BJ (cell line): ENCODE measurements around the gene SNTN. TPM values are rescaled to one million over a fixed set of nuclear protein-coding genes. Genes with fewer than 3 reads are reported as not detected.

ENCODE experiments used
- CTCF ChIA-PET: fragments of 350-600 bp; formaldehyde crosslinking; extraction: SDS; loops from one replicate; lab custom pipeline; 2021; ENCODE audit warnings: antibody characterized with exemption, inconsistent platforms; lab: Yijun Ruan, JAX
- POLR2A ChIA-PET: fragments of 300-600 bp; sonication (Branson Sonifier 250); formaldehyde crosslinking; extraction: SDS; loops from one replicate; lab custom pipeline; 2021; ENCODE audit warnings: antibody characterized with exemption; lab: Charles Lee
- DNase-seq: peaks from one replicate; pipeline ENCODE4 v3.0.0-alpha.2; 2011; ENCODE audit warnings: low read depth
- H3K27me3 ChIP-seq: 2 replicates; pipeline ENCODE4 v1.6.0; 2011; ENCODE audit warnings: low read length; ENCODE audit not compliant: control insufficient read depth, insufficient read depth
- H3K36me3 ChIP-seq: 2 replicates; pipeline ENCODE4 v1.5.1; 2011; ENCODE audit warnings: low read length; ENCODE audit not compliant: control insufficient read depth, insufficient read depth
- H3K4me3 ChIP-seq: 2 replicates; pipeline ENCODE4 v1.5.1; 2011; ENCODE audit warnings: low read depth, mild to moderate bottlenecking, control low read depth, low read length
- polyA plus RNA-seq: library from polyadenylated mRNA; depleted of rRNA; stranded (reverse); fragments of >200 nt; gene quantifications from 2 replicates; pipeline ENCODE4 v1.2.3, GENCODE V29; 2011; rRNA removed
- TF ChIP-seq, protein P1 (sequence below): IDR thresholded peaks from 2 replicates; pipeline ENCODE4 v1.5.1; 2011; ENCODE audit warnings: low read depth, mild to moderate bottlenecking, control low read depth, inconsistent platforms, low read length, moderate library complexity; ENCODE audit not compliant: insufficient read depth

The SNTN gene
- polyA plus RNA-seq, 1 experiment, result not detected

DNA sequence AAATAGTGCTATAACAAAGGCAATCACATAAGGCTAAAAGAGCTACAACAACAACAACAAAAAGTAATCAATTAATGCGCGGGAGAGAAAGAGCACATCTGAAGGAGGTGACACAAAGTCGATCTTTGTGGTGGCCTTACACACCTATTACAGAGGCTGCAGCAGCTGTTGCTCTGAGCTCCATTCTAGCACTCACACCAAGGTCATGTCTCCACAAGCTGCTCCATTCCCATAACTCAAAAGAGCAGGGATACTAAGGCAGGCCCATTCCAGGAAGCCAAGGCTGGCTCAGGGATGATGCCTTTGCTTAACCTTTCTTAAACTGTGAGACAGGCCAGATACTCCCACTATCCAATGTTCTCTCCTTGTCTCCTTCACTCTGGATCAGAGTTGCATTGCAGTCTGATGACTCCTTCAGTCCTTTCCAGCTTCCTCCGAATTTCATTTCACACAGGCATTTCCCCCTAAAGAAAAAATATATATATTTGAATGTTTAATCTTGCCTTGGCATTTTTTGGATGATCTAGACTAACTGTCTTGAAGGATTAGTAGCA, 52.7 kb downstream of the SNTN start:
- Histone ChIP-seq H3K4me3 (no peak overlapping the region), H3K27me3 (no peaks in the 10 kb centered on the region; the same call in 1 of the 2 replicates), H3K36me3 (no peaks in the 10 kb centered on the region)
- CTCF ChIA-PET, result interaction anchor here (0.6 to 1.4 kb wide), 3 partner anchors 15 to 81 kb away, joined by 3 to 5 read pairs (median 3); no protein-coding TSS in a partner anchor
- TF ChIP-seq, protein P1, sequence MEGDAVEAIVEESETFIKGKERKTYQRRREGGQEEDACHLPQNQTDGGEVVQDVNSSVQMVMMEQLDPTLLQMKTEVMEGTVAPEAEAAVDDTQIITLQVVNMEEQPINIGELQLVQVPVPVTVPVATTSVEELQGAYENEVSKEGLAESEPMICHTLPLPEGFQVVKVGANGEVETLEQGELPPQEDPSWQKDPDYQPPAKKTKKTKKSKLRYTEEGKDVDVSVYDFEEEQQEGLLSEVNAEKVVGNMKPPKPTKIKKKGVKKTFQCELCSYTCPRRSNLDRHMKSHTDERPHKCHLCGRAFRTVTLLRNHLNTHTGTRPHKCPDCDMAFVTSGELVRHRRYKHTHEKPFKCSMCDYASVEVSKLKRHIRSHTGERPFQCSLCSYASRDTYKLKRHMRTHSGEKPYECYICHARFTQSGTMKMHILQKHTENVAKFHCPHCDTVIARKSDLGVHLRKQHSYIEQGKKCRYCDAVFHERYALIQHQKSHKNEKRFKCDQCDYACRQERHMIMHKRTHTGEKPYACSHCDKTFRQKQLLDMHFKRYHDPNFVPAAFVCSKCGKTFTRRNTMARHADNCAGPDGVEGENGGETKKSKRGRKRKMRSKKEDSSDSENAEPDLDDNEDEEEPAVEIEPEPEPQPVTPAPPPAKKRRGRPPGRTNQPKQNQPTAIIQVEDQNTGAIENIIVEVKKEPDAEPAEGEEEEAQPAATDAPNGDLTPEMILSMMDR, result no peak
- POLR2A ChIA-PET, result interaction anchor here (0.6 kb wide), 2 partner anchors 39 to 97 kb away, joined by 3 read pairs; no protein-coding TSS in a partner anchor
- DNase-seq, result no peak

DNA sequence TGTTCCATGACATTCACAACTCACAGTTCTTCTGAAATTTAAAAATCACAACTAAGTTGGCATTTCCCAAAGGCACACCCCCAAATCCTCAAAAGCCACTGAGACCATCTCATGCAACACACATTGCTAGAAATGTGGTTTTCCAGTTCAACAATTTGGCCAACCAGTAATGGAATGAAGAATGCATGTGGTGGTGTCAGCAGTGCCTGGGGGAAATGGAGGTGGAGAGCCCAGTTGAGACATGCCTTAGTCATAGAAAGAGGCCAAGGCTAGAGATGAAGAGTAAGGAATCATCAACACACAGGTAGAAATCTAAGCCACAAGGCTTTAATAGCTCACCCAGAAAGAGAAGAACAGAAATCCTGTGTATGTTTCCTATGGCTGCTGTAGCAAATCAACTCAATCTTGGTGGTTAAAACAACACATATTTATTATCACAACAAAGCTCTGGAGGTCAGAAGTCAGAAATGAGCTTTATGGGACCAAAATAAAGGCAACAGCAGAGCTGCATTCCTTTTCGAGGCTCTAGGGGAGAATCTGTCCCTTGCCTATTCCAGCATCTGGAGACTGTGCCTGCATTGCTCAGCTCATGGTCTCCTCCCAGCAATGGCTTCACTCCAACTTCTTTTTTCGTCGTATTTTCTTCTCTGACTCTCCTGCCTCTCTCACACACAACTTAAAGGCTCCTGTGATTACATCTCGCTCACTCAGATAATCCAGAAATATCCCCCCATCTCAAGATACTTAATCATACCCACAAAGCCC, 54.0 kb downstream of the SNTN start:
- no peaks in the 10 kb centered on the region for H3K36me3 ChIP-seq
- CTCF ChIA-PET, result interaction anchor here (1.3 kb wide), 1 partner anchor 17 kb away, joined by 4 read pairs; no protein-coding TSS in a partner anchor
- TF ChIP-seq, protein P1, result no peak
- POLR2A ChIA-PET, result no interaction called here
- no peaks in the 10 kb centered on the region; the same call in 1 of the 2 replicates for H3K27me3 ChIP-seq
- H3K4me3 ChIP-seq, result no peak overlapping the region
- no peak for DNase-seq

DNA sequence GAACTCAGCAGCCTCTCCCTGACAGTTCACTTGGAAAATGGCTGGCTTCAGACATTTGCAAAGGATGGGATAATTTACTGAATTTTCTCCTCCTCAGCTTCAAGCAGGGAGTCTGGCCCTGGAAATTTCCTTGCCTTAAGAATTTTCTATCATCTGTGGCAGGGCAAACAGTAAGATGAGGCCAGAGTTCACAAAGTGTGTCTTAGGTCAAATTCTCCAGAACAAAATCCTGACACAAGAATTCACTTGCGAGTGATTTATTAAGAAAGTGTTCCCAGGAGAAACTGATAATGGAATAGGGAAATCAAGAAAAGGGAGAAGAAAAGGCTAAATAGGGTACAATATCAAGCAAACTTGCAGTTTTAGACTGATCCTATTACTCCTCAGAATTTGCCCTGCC, 55.3 kb downstream of the SNTN start:
- TF ChIP-seq, protein P1, result no peak
- POLR2A ChIA-PET, result no interaction called here
- no peak overlapping the region for H3K4me3 ChIP-seq
- no peak for DNase-seq
- no peaks in the 10 kb centered on the region for H3K27me3 ChIP-seq
- CTCF ChIA-PET, result interaction anchor here (0.6 kb wide), 1 partner anchor 1591 kb away, joined by 3 read pairs; no protein-coding TSS in a partner anchor
- H3K36me3 ChIP-seq, result no peaks in the 10 kb centered on the region

DNA sequence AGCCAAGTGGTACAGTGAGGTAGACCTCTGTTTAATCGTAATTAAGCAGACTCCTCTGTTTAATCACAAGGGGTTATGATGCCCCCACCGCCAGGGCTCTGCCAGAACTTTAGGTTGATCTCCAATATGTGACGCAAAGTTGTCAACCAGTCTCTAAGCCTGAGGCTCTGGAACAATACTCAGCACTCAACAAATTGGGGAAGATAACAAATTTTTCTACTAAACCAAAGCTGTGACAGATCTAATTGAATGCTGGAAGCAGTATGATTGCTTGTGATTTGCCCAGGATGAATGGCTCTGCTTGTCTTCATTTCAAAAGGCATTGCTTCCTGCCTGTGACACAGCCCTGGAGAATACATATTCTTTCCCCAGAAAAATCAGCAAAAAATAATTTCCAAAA, 57.1 kb downstream of the SNTN start:
- ChIA-PET CTCF (no interaction called here), POLR2A (no interaction called here)
- TF ChIP-seq, protein P1, result no peak
- DNase-seq, result no peak
- Histone ChIP-seq H3K27me3 (no peaks in the 10 kb centered on the region), H3K4me3 (no peak overlapping the region), H3K36me3 (no peaks in the 10 kb centered on the region)

Other genes starting within 250 kb of the SNTN start
- not detected in 2 replicates for gene C3orf49, start 166.6 kb downstream of the SNTN start, polyA plus RNA-seq
- 22.2 and 52.0 TPM in 2 replicates for gene THOC7, start 211.1 kb downstream of the SNTN start, polyA plus RNA-seq
- gene ATXN7, start 211.2 kb downstream of the SNTN start, polyA plus RNA-seq, result 11.8 and 15.0 TPM in 2 replicates